ENCODE data around the gene CLK2.

DNA sequence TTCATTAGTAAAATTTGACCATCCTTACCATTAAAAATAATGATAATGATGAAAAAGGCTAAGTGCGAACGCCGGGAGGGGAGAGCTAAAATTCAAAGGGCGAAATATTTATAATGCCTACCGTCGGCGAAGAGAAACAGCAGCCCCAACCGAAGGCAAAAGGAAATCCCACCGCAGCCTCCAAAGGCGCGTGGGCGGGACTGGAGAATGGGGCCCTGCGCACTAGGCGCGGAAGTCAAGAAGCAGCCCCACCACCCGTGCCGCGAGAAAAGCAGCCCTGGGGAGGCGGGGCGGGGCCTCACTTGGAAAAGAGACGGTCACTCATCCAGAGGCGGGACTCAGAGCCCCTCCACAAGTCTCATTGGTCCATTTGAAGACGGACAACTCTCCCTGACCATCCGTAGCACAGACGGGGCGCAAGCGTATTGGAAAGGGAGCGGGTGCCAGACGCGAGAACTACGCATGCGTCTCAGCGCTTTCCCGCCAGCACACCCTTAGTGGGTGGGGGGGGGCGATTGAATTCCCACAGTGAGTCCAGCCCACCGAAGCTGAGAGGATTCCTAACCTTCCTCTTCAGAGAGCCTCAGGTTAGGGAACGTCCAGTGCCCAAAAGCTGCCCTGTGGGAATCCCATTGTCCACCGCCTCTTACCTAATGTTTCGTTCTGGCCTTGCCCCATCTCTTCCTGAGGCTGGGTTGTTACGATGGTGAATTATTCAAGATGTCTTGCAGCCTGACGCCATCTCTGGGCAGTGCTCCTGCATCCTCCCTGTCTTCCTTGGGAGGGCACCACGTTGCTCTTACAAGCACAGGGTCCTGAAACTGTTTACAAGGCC is 45.8 kb downstream of the CLK2 start:
- TF ChIP-seq CTCF (IDR thresholded peaks at IDR 0.05 in 8 of 11, conservative IDR thresholded peaks at IDR 0.05 in 3 of 11), result peak in 2 of 11 experiments; percentile 13 to 20
- TF ChIP-seq POLR2AphosphoS5 (IDR thresholded peaks at IDR 0.05), result peak; percentile 91 to 95 (median 91)
